GM23338 (cell line): ENCODE data around the gene STX10. TPM values are rescaled to one million over a fixed set of nuclear protein-coding genes. Genes with fewer than 3 reads are reported as not detected.

Experiments used
- ATAC-seq: fragments of 200-7000 bp; cut with Tn5 transposase; 3 replicates; pipeline ENCODE4 v1.9.1; 2020
- DNase-seq: peaks from one replicate; pipeline ENCODE4 v3.0.0-alpha.2; 2015; ENCODE audit warnings: low spot score
- H2AFZ ChIP-seq: fragments of 200-600 bp; sonication (generic); 2 replicates; pipeline ENCODE4 v1.8.0; 2016; ENCODE audit warnings: antibody characterized with exemption, mild to moderate bottlenecking, moderate library complexity
- H3F3A ChIP-seq: fragments of 200-600 bp; sonication (generic); replicated peaks from 2 replicates; pipeline ENCODE4 v1.8.0; 2017; ENCODE audit warnings: antibody characterized with exemption, mixed run types, low read depth
- H3K27ac ChIP-seq: fragments of 200-600 bp; sonication (generic); 2 replicates; pipeline ENCODE4 v1.6.1; 2016; ENCODE audit warnings: low read depth
- H3K27me3 ChIP-seq: fragments of 200-600 bp; sonication (generic); 2 replicates; pipeline ENCODE4 v1.8.0; 2016; ENCODE audit warnings: mild to moderate bottlenecking, mixed run types, moderate library complexity; ENCODE audit not compliant: insufficient read depth
- H3K36me3 ChIP-seq: fragments of 200-600 bp; sonication (generic); 2 replicates; pipeline ENCODE4 v1.8.0; 2016; ENCODE audit warnings: mild to moderate bottlenecking; ENCODE audit not compliant: insufficient read depth
- H3K4me1 ChIP-seq: fragments of 200-600 bp; sonication (generic); 2 replicates; pipeline ENCODE4 v1.8.0; 2016; ENCODE audit warnings: mild to moderate bottlenecking, moderate library complexity; ENCODE audit not compliant: insufficient read depth
- H3K4me2 ChIP-seq: fragments of 200-600 bp; sonication (generic); 2 replicates; pipeline ENCODE4 v1.7.1; 2017; ENCODE audit warnings: mixed run types
- H3K4me3 ChIP-seq: fragments of 200-600 bp; sonication (generic); 2 replicates; pipeline ENCODE4 v1.6.1; 2016; ENCODE audit warnings: mixed run types
- H3K79me2 ChIP-seq: fragments of 200-600 bp; sonication (generic); replicated peaks from 2 replicates; pipeline ENCODE4 v1.8.0; 2017; ENCODE audit warnings: mild to moderate bottlenecking; ENCODE audit not compliant: insufficient read depth
- H3K9me2 ChIP-seq: fragments of 200-600 bp; sonication (generic); 2 replicates; pipeline ENCODE4 v1.8.0; 2017; ENCODE audit not compliant: insufficient read depth
- H4K20me1 ChIP-seq: fragments of 200-600 bp; sonication (generic); replicated peaks from 2 replicates; pipeline ENCODE4 v1.8.0; 2017; ENCODE audit warnings: mild to moderate bottlenecking; ENCODE audit not compliant: insufficient read depth
- H3K27ac Mint-ChIP-seq: 2 replicates; pipeline ENCODE4 v1.8.0; 2020; ENCODE audit warnings: inconsistent platforms, mild to moderate bottlenecking, moderate library complexity, mixed read lengths
- H3K27me3 Mint-ChIP-seq: 3 replicates; pipeline ENCODE4 v1.8.0; 2022; ENCODE audit warnings: low read depth, mild to moderate bottlenecking, moderate library complexity, mixed read lengths, inconsistent platforms; ENCODE audit not compliant: insufficient read depth, poor library complexity
- H3K36me3 Mint-ChIP-seq: 3 replicates; pipeline ENCODE4 v1.8.0; 2021; ENCODE audit warnings: low read depth, mild to moderate bottlenecking, inconsistent platforms, moderate library complexity, mixed read lengths
- H3K4me1 Mint-ChIP-seq: 3 replicates; pipeline ENCODE4 v1.8.0; 2020; ENCODE audit warnings: mild to moderate bottlenecking, inconsistent platforms, mixed read lengths
- H3K4me3 Mint-ChIP-seq: 3 replicates; pipeline ENCODE4 v1.8.0; 2021; ENCODE audit warnings: moderate library complexity, mild to moderate bottlenecking, inconsistent platforms, mixed read lengths
- H3K9me3 Mint-ChIP-seq: 3 replicates; pipeline ENCODE4 v1.8.0; 2020; ENCODE audit warnings: moderate library complexity, mild to moderate bottlenecking, inconsistent platforms, mixed read lengths
- EZH2 ChIP-seq: fragments of 200-600 bp; sonication (generic); IDR thresholded peaks from one replicate; pipeline ENCODE4 v1.8.0; 2017; ENCODE audit warnings: antibody characterized with exemption, mild to moderate bottlenecking, low read depth; ENCODE audit not compliant: unreplicated experiment
- NANOG ChIP-seq: IDR thresholded peaks from 2 replicates; pipeline ENCODE4 v1.6.1; 2016; ENCODE audit warnings: antibody characterized with exemption, borderline replicate concordance
- STAT1 ChIP-seq: IDR thresholded peaks from one replicate; pipeline ENCODE4 v1.6.1; 2016; ENCODE audit warnings: antibody characterized with exemption; ENCODE audit not compliant: unreplicated experiment
- ZNF114 ChIP-seq: fragments of 250-450 bp; sonication (Bioruptor Pico); IDR thresholded peaks from 2 replicates; pipeline ENCODE4 v1.5.0; 2020; ENCODE audit warnings: mild to moderate bottlenecking, moderate library complexity
- ZNF331 ChIP-seq: fragments of 250-450 bp; sonication (Bioruptor Pico); IDR thresholded peaks from 2 replicates; pipeline ENCODE4 v1.5.0; 2020; ENCODE audit warnings: low read depth, mild to moderate bottlenecking, moderate library complexity
- polyA plus RNA-seq: library from polyadenylated mRNA; unstranded; fragments of >200 nt; fragmentation: Nextera tagmentation; extraction: Ambion mirVana; gene quantifications from 2 replicates; pipeline ENCODE4 v1.2.1, GENCODE V29; 2016
- total RNA-seq: library from RNA; depleted of rRNA; stranded (reverse); fragments of >200 nt; shearing (Covaris generic); gene quantifications from 2 replicates; pipeline ENCODE4 v1.2.3, GENCODE V29; 2014
- TF ChIP-seq, protein P1 (sequence below): IDR thresholded peaks from one replicate; pipeline ENCODE4 v1.6.1; 2018; ENCODE audit warnings: antibody characterized with exemption; ENCODE audit not compliant: unreplicated experiment
- TF ChIP-seq, protein P2 (sequence below), 2 experiments: fragments of 200-600 bp in 1 of 2; sonication (generic) in 1 of 2; conservative IDR thresholded peaks; 2 replicates each; pipeline versions ENCODE4 v1.5.1 to v1.6.1; 2016 to 2017; ENCODE audit warnings: antibody characterized with exemption in 2 of 2, low read depth in 2 of 2, mild to moderate bottlenecking in 2 of 2, moderate library complexity in 1 of 2

Gene STX10
- total and polyA plus RNA-seq, 2 experiments from 2014 or later, result 42.8 to 55.9 TPM

DNA sequence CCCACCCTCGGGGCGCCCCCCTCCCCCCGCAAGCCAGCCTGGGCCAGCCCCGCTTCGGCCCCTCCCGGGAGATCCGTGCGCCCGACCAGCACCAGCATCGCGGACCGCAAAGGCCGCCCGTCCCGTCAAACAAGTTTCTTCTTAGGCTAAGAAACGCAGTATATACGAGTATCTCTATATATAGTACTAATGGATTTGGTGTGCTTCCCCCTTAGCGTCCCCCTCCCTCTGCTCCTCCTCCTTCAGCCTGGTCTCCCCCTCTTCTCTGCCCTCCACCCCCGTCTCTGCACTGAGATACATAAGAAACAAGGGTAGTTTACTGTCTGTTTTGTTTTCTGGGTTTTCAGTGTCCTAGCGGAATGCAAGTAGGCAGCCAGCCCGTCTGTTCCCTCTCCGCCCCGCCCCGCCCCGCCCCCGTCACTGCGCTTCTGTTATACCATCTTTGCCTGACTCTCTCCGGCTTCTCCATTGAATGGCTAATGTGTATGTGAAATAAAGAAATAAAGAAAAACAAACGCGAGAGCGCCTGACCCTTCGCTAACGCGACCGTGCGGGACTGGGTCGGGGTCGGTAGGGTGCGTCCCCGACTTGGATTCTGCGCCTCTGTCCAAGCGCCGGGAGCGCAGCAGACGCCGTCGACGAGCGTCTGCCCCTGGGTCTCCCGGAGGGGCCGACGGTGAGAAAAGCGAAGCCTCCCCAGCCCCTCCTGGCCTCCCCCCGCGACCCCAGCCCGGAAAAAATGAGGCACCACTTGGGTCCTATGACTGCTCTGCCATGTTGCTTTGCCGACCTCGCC is 51.7 kb downstream of the STX10 start:
- ATAC-seq (no peak), DNase-seq (peak; percentile 72)
- Histone ChIP-seq H3K4me1 (peaks cover 37% of the 10 kb centered on the region), H3K4me3 (peak overlapping the region; percentile 59), H3K79me2 (no peaks in the 10 kb centered on the region), H3K4me2 (peak overlapping the region; percentile 82), H2AFZ (no peak overlapping the region; the same call in 1 of the 2 replicates), H3K27me3 (peaks cover 84% of the 10 kb centered on the region), H4K20me1 (peaks cover 9% of the 10 kb centered on the region; the same call in 1 of the 2 replicates), H3K27ac (no peak overlapping the region), H3K36me3 (no peaks in the 10 kb centered on the region), H3F3A (peaks cover 44% of the 10 kb centered on the region), H3K9me2 (no peaks in the 10 kb centered on the region)
- no peaks in the 10 kb centered on the region for H3K9me3 Mint-ChIP-seq
- H3K4me3 Mint-ChIP-seq, result peak overlapping the region; percentile 59
- peaks cover 29% of the 10 kb centered on the region for H3K4me1 Mint-ChIP-seq
- no peaks in the 10 kb centered on the region for H3K36me3 Mint-ChIP-seq
- H3K27me3 Mint-ChIP-seq, result peaks cover 79% of the 10 kb centered on the region
- H3K27ac Mint-ChIP-seq, result no peak overlapping the region
- TF ChIP-seq EZH2, result peak; percentile 79
- TF ChIP-seq, protein P1, sequence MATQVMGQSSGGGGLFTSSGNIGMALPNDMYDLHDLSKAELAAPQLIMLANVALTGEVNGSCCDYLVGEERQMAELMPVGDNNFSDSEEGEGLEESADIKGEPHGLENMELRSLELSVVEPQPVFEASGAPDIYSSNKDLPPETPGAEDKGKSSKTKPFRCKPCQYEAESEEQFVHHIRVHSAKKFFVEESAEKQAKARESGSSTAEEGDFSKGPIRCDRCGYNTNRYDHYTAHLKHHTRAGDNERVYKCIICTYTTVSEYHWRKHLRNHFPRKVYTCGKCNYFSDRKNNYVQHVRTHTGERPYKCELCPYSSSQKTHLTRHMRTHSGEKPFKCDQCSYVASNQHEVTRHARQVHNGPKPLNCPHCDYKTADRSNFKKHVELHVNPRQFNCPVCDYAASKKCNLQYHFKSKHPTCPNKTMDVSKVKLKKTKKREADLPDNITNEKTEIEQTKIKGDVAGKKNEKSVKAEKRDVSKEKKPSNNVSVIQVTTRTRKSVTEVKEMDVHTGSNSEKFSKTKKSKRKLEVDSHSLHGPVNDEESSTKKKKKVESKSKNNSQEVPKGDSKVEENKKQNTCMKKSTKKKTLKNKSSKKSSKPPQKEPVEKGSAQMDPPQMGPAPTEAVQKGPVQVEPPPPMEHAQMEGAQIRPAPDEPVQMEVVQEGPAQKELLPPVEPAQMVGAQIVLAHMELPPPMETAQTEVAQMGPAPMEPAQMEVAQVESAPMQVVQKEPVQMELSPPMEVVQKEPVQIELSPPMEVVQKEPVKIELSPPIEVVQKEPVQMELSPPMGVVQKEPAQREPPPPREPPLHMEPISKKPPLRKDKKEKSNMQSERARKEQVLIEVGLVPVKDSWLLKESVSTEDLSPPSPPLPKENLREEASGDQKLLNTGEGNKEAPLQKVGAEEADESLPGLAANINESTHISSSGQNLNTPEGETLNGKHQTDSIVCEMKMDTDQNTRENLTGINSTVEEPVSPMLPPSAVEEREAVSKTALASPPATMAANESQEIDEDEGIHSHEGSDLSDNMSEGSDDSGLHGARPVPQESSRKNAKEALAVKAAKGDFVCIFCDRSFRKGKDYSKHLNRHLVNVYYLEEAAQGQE, result no peak

DNA sequence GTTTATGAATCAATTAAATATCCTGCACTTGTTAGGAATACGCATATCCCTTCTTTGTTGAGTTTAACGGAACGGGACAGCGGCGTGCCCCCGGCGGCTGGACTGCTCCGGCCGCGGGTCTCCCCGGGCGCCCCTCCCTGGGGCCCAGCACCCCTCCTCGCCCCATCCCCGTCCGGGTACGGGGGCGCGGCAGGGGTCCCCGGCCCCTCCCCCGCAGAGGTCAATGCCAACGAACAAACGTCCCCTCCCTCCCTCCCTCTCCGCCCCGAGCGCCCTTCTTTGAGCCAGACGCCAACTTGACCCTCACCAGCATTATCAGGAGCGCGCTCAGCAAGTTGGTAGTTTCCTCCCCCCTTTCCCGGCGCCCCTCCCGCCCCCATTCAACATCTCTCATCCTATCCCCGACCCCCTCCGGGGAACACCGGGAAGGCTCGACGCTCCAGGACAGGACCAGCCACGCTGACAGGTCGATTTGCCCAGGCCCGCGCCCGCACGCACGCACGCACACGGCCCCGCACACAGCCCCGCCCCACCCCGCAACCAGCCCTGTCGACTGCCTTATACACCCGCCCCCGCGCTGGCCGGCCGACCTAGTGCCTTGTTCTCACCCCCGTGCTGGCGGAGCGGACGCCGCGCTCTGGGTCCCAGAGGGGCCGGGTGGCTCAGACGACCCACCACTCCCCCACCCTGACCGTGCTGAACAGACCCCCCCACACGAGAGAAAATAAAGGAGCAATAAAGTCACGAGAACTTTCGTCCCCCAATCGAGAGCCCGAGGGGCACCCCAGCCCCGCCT is 52.5 kb downstream of the STX10 start:
- Histone ChIP-seq H3K27me3 (peaks cover 88% of the 10 kb centered on the region), H3K4me1 (peaks cover 31% of the 10 kb centered on the region), H3F3A (peaks cover 50% of the 10 kb centered on the region), H3K36me3 (no peaks in the 10 kb centered on the region), H3K9me2 (no peaks in the 10 kb centered on the region), H3K4me2 (peak overlapping the region; percentile 87), H3K4me3 (peak overlapping the region; percentile 59), H2AFZ (no peak overlapping the region), H3K79me2 (no peaks in the 10 kb centered on the region), H4K20me1 (peaks cover 9% of the 10 kb centered on the region; the same call in 1 of the 2 replicates), H3K27ac (no peak overlapping the region)
- Mint-ChIP-seq H3K4me1 (peaks cover 29% of the 10 kb centered on the region), H3K4me3 (peak overlapping the region; percentile 59; the same call in 1 of the 3 replicates), H3K27me3 (peaks cover 78% of the 10 kb centered on the region), H3K9me3 (no peaks in the 10 kb centered on the region), H3K27ac (no peak overlapping the region), H3K36me3 (no peaks in the 10 kb centered on the region)
- DNase-seq (peak; percentile 40), ATAC-seq (no peak; the same call in 1 of the 3 replicates)
- TF ChIP-seq, protein P2, sequence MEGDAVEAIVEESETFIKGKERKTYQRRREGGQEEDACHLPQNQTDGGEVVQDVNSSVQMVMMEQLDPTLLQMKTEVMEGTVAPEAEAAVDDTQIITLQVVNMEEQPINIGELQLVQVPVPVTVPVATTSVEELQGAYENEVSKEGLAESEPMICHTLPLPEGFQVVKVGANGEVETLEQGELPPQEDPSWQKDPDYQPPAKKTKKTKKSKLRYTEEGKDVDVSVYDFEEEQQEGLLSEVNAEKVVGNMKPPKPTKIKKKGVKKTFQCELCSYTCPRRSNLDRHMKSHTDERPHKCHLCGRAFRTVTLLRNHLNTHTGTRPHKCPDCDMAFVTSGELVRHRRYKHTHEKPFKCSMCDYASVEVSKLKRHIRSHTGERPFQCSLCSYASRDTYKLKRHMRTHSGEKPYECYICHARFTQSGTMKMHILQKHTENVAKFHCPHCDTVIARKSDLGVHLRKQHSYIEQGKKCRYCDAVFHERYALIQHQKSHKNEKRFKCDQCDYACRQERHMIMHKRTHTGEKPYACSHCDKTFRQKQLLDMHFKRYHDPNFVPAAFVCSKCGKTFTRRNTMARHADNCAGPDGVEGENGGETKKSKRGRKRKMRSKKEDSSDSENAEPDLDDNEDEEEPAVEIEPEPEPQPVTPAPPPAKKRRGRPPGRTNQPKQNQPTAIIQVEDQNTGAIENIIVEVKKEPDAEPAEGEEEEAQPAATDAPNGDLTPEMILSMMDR (conservative IDR thresholded peaks at IDR 0.05; ENCODE audit: low read depth in 2 of 2), result no peak
- TF ChIP-seq EZH2 (no peak), ZNF114 (CRISPR knock-in tag) (no peak), ZNF331 (no peak), NANOG (no peak), STAT1 (no peak)
